HepG2 (cell line): ENCODE data around the gene EEA1. TPM values are rescaled to one million over a fixed set of nuclear protein-coding genes. Genes with fewer than 3 reads are reported as not detected.

Experiments
- CEBPB ChIP-seq: IDR thresholded peaks from 2 replicates; pipeline ENCODE4 v1.6.1; 2011; ENCODE audit warnings: low read depth, low read length, improper control_type of control experiment, borderline replicate concordance
- CREB1 ChIP-seq, 2 experiments: fragments of 450-650 bp in 1 of 2; IDR thresholded peaks; 2 replicates each; pipeline ENCODE4 v1.6.1; 2016 to 2017; ENCODE audit warnings: control low read depth in 1 of 2, mild to moderate bottlenecking in 1 of 2, missing compliant biosample characterization in 1 of 2, missing genetic modification characterization in 1 of 2
- DZIP1 ChIP-seq: sonication (generic); formaldehyde crosslinking; IDR thresholded peaks from 2 replicates; pipeline ENCODE4 v1.5.0; 2020; ENCODE audit warnings: mild to moderate bottlenecking, missing genetic modification reagents
- HIC2 ChIP-seq: sonication (generic); formaldehyde crosslinking; IDR thresholded peaks from 2 replicates; pipeline ENCODE4 v1.9.0; 2022; ENCODE audit warnings: low read depth, missing genetic modification reagents
- HMGXB4 ChIP-seq, 2 experiments: sonication (generic) in 1 of 2; formaldehyde crosslinking in 1 of 2; IDR thresholded peaks; 2 replicates each; pipeline versions ENCODE4 v1.4.0 to v1.6.1; 2018 to 2020; ENCODE audit warnings: missing genetic modification reagents in 2 of 2, borderline replicate concordance in 1 of 2, low read depth in 1 of 2, mild to moderate bottlenecking in 1 of 2, missing biosample characterization in 1 of 2
- HNRNPH1 ChIP-seq: fragments of 200-400 bp; formaldehyde crosslinking; optimal IDR thresholded peaks from 2 replicates; pipeline ENCODE3; 2017; ENCODE audit warnings: mild to moderate bottlenecking, low read depth, low read length
- IRX3 ChIP-seq: sonication (generic); formaldehyde crosslinking; IDR thresholded peaks from 2 replicates; pipeline ENCODE4 v1.8.1; 2023; ENCODE audit warnings: mild to moderate bottlenecking, low read depth, missing genetic modification reagents, borderline replicate concordance
- TEAD3 ChIP-seq: optimal IDR thresholded peaks from 2 replicates; pipeline ENCODE3; 2016; ENCODE audit warnings: borderline replicate concordance
- TOE1 ChIP-seq: sonication (generic); formaldehyde crosslinking; IDR thresholded peaks from 2 replicates; pipeline ENCODE4 v1.4.0; 2020; ENCODE audit warnings: mild to moderate bottlenecking, missing genetic modification reagents
- ZFP36 ChIP-seq: fragments of 150-350 bp; IDR thresholded peaks from 2 replicates; pipeline ENCODE4 v1.6.1; 2018; ENCODE audit warnings: borderline replicate concordance, low read length, low read depth; ENCODE audit not compliant: partially characterized antibody
- ZFP91 ChIP-seq: sonication (generic); formaldehyde crosslinking; IDR thresholded peaks from 2 replicates; pipeline ENCODE4 v1.9.0; 2022; ENCODE audit warnings: missing genetic modification reagents, mild to moderate bottlenecking, borderline replicate concordance
- ZNF260 ChIP-seq: sonication (generic); formaldehyde crosslinking; IDR thresholded peaks from 2 replicates; pipeline ENCODE4 v1.4.0; 2020; ENCODE audit warnings: missing genetic modification reagents, low read depth, mild to moderate bottlenecking, borderline replicate concordance
- ZNF33A ChIP-seq: sonication (generic); formaldehyde crosslinking; IDR thresholded peaks from 2 replicates; pipeline ENCODE4 v1.5.1; 2020; ENCODE audit warnings: missing genetic modification reagents, mild to moderate bottlenecking, moderate library complexity, borderline replicate concordance
- ZNF816 ChIP-seq: sonication (generic); formaldehyde crosslinking; IDR thresholded peaks from 2 replicates; pipeline ENCODE4 v1.8.0; 2022; ENCODE audit warnings: missing genetic modification reagents, mild to moderate bottlenecking, borderline replicate concordance
- polyA plus RNA-seq, 8 experiments: library from polyadenylated mRNA; depleted of rRNA in 3 of 8; stranded (reverse) in 7 of 8; unstranded in 1 of 8; fragments of >200 nt; fragmentation: Illumina TruSeq in 4 of 8; extraction: Trizol in 4 of 8; gene quantifications; 2 replicates each; pipeline versions ENCODE4 v1.2.1 to v1.2.3, GENCODE V29; 2011 to 2016; ENCODE audit warnings: low read depth in 4 of 8, missing spikeins in 1 of 8, mixed read lengths in 1 of 8; ENCODE audit not compliant: insufficient read depth in 1 of 8
- total RNA-seq, 5 experiments: library from RNA; depleted of rRNA; stranded (reverse); fragments of >200 nt; fragmentation: Illumina TruSeq; extraction: Trizol; gene quantifications; 2 replicates each; pipeline ENCODE4 v1.2.3, GENCODE V29; 2016; ENCODE audit warnings: low read depth in 1 of 5
- TF ChIP-seq, protein P1 (sequence below): sonication (generic); formaldehyde crosslinking; conservative IDR thresholded peaks from 2 replicates; pipeline ENCODE4 v1.4.0; 2020; ENCODE audit warnings: missing genetic modification reagents
- TF ChIP-seq, protein P2 (sequence below): sonication (generic); formaldehyde crosslinking; IDR thresholded peaks from 2 replicates; pipeline ENCODE4 v1.4.0; 2020; ENCODE audit warnings: mild to moderate bottlenecking, missing genetic modification reagents

Gene EEA1
- total and polyA plus RNA-seq, 2 of the 13 experiments (the other 11 are each of a cell fraction or from before 2014, with no cell fraction given), result 5.0 to 19.3 TPM

DNA sequence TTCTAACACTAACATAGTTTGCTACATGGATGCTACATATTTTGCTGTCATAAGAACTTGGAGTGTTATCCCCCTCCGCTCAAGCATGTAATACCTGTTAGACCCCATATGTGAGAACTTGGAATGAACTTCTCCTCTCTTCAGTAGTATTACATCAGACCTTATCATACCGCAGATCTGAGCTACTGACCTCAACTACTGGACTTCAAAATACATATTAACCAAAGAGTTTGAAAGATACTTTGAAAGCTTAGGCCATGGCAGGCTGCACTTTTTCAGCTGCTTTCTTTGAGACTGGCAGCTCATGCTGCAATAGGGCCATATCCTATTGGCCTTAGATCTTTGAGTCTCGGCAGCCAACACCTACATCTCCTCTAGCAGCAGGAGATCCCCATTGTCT is 74.8 kb downstream of the EEA1 start (continued):
- TF ChIP-seq DZIP1 (CRISPR knock-in tag) (no peak), ZNF816 (no peak), CREB1 (IDR thresholded peaks at IDR 0.05) (no peak), CREB1 (CRISPR knock-in tag; IDR thresholded peaks at IDR 0.05) (no peak), ZFP91 (no peak), TEAD3 (CRISPR knock-in tag) (no peak), HIC2 (CRISPR knock-in tag) (no peak), ZFP36 (no peak), ZNF33A (CRISPR knock-in tag) (no peak), ZNF260 (no peak), HMGXB4 (CRISPR knock-in tag; IDR thresholded peaks at IDR 0.05; ENCODE audit: borderline replicate concordance in 1 of 2, low read depth in 1 of 2) (no peak), HNRNPH1 (no peak), IRX3 (CRISPR knock-in tag) (no peak), TOE1 (CRISPR knock-in tag) (no peak), CEBPB (0 out of 2 replicates have a peak, but pooled peaks have one; percentile 0)
- TF ChIP-seq, protein P1, sequence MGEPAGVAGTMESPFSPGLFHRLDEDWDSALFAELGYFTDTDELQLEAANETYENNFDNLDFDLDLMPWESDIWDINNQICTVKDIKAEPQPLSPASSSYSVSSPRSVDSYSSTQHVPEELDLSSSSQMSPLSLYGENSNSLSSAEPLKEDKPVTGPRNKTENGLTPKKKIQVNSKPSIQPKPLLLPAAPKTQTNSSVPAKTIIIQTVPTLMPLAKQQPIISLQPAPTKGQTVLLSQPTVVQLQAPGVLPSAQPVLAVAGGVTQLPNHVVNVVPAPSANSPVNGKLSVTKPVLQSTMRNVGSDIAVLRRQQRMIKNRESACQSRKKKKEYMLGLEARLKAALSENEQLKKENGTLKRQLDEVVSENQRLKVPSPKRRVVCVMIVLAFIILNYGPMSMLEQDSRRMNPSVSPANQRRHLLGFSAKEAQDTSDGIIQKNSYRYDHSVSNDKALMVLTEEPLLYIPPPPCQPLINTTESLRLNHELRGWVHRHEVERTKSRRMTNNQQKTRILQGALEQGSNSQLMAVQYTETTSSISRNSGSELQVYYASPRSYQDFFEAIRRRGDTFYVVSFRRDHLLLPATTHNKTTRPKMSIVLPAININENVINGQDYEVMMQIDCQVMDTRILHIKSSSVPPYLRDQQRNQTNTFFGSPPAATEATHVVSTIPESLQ, result no peak
- TF ChIP-seq, protein P2, sequence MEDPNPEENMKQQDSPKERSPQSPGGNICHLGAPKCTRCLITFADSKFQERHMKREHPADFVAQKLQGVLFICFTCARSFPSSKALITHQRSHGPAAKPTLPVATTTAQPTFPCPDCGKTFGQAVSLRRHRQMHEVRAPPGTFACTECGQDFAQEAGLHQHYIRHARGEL (CRISPR knock-in tag), result no peak
